Peyer's patch (tissue), 4 donors: Measurements from ENCODE around the gene CACYBP.

Experiments
- POLR2A ChIP-seq, 2 donors: fragments of 450-650 bp; IDR thresholded peaks; one replicate each; pipeline ENCODE4 v1.5.1; 2017; ENCODE audit warnings: antibody characterized with exemption in 2 of 2, mild to moderate bottlenecking in 2 of 2, moderate library complexity in 2 of 2
- TF ChIP-seq, protein P1 (sequence below), 6 experiments: fragments of 450-650 bp in 4 of 6; fragments of 200-600 bp in 2 of 6; sonication (generic) in 1 of 6; IDR thresholded peaks; one replicate each; pipeline ENCODE4 v1.5.1; 2017 to 2019; ENCODE audit warnings: antibody characterized with exemption in 6 of 6, mild to moderate bottlenecking in 3 of 6, moderate library complexity in 1 of 6

DNA sequence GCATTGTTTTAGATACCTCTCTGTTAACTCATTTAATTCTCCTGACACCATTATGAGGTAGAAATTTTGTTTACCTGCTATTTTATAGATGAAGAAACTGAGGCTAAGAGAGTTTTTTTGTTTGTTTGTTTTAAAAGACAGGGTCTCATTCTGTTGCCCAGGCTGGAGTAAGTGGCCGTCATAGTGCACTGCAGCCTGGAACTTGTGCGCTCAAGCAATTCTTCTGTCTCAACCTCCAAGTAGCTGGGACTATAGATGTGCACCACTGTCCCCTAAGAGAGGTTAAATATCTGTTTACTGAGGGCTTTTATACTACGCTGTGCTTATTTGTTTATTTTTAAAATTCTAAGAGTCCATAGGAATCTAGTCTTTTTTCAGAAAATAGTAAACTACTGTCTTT lies 43.7 kb upstream of the CACYBP start:
- TF ChIP-seq, protein P1, sequence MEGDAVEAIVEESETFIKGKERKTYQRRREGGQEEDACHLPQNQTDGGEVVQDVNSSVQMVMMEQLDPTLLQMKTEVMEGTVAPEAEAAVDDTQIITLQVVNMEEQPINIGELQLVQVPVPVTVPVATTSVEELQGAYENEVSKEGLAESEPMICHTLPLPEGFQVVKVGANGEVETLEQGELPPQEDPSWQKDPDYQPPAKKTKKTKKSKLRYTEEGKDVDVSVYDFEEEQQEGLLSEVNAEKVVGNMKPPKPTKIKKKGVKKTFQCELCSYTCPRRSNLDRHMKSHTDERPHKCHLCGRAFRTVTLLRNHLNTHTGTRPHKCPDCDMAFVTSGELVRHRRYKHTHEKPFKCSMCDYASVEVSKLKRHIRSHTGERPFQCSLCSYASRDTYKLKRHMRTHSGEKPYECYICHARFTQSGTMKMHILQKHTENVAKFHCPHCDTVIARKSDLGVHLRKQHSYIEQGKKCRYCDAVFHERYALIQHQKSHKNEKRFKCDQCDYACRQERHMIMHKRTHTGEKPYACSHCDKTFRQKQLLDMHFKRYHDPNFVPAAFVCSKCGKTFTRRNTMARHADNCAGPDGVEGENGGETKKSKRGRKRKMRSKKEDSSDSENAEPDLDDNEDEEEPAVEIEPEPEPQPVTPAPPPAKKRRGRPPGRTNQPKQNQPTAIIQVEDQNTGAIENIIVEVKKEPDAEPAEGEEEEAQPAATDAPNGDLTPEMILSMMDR (IDR thresholded peaks at IDR 0.05), result no peak
- TF ChIP-seq POLR2A (IDR thresholded peaks at IDR 0.05), result no peak
